K562 (cell line): ENCODE results near the gene KCTD3. TPM values are rescaled to one million over a fixed set of nuclear protein-coding genes. Genes with fewer than 3 reads are reported as not detected.

ENCODE experiments used
- ATAC-seq: fragments of 200-7000 bp; cut with Tn5 transposase; 3 replicates; pipeline ENCODE4 v1.9.1; 2020; ENCODE audit warnings: moderate library complexity
- BruUV-seq: library from RNA; stranded (reverse); fragments of 400-500 nt; replicated peaks from 2 replicates; lab custom pipeline; 2021; lab: Mats Ljungman, UMichigan
- CTCF ChIA-PET: fragments of 300-600 bp; formaldehyde crosslinking; extraction: SDS; loops from one replicate; lab custom pipeline; 2021; ENCODE audit warnings: low intra/inter-chr PET ratio; lab: Yijun Ruan, JAX
- POLR2A ChIA-PET: fragments of 300-600, 350-650 bp; sonication (Branson Sonifier 250); formaldehyde crosslinking; extraction: SDS; loops from one replicate; lab custom pipeline; 2021; ENCODE audit warnings: antibody characterized with exemption, inconsistent platforms; lab: Yijun Ruan, JAX
- DNase-seq, 4 experiments: peaks; one replicate each; pipeline versions ENCODE4 v3.0.0 to v3.0.0-alpha.2; 2011 to 2018; ENCODE audit warnings: low spot score in 3 of 4, mixed read lengths in 3 of 4; ENCODE audit errors: extremely low read depth in 1 of 4
- FAIRE-seq: peaks from 2 replicates; lab custom pipeline; 2011; peaks lifted over from hg19 to GRCh38; lab: Jason Lieb, UNC
- H2AFZ ChIP-seq: 2 replicates; pipeline ENCODE4 v1.6.0; 2011; ENCODE audit warnings: low read depth, low read length, control low read depth, inconsistent platforms
- H3K27ac ChIP-seq: fragments of 200-600 bp; 3 replicates; pipeline ENCODE4 v1.8.0; 2011; ENCODE audit warnings: low read depth, mild to moderate bottlenecking, control low read depth, inconsistent platforms, low read length, moderate library complexity, mixed read lengths; ENCODE audit errors: extremely low read depth
- H3K27me3 ChIP-seq, 2 experiments: fragments of 300-600 bp in 1 of 2; 2 replicates in 1 of 2; 3 replicates in 1 of 2; pipeline versions ENCODE4 v1.6.0 to v1.8.0; 2011; ENCODE audit warnings: inconsistent platforms in 2 of 2, low read length in 2 of 2, mild to moderate bottlenecking in 1 of 2, mixed read lengths in 1 of 2, moderate library complexity in 1 of 2; ENCODE audit not compliant: control insufficient read depth in 2 of 2, insufficient read depth in 2 of 2
- H3K36me3 ChIP-seq: fragments of 300-600 bp; 3 replicates; pipeline ENCODE4 v1.8.0; 2011; ENCODE audit warnings: mild to moderate bottlenecking, low read length, inconsistent platforms; ENCODE audit not compliant: control insufficient read depth, insufficient read depth
- H3K4me1 ChIP-seq, 2 experiments: fragments of 200-600 bp in 1 of 2; replicated peaks in 1 of 2; 2 replicates in 1 of 2; 3 replicates in 1 of 2; pipeline versions ENCODE4 v1.5.1 to v1.8.0; 2011; ENCODE audit warnings: inconsistent platforms in 2 of 2, low read length in 2 of 2, mild to moderate bottlenecking in 1 of 2, mixed read lengths in 1 of 2, moderate library complexity in 1 of 2; ENCODE audit not compliant: control insufficient read depth in 2 of 2, insufficient read depth in 2 of 2
- H3K4me2 ChIP-seq: 2 replicates; pipeline ENCODE4 v1.6.1; 2011; ENCODE audit warnings: low read length, control low read depth, inconsistent platforms, mixed read lengths; ENCODE audit not compliant: insufficient read depth
- H3K4me3 ChIP-seq: fragments of 200-600 bp; sonication (generic), shearing (Covaris generic); 2 replicates; pipeline ENCODE4 v1.5.1; 2016; ENCODE audit warnings: control low read depth, inconsistent platforms
- H3K79me2 ChIP-seq: fragments of 200-600 bp; 3 replicates; pipeline ENCODE4 v1.8.0; 2011; ENCODE audit warnings: low read length, inconsistent platforms; ENCODE audit not compliant: control insufficient read depth, insufficient read depth
- H3K9ac ChIP-seq, 2 experiments: 2 replicates each; pipeline versions ENCODE4 v1.6.0 to v1.6.1; 2011; ENCODE audit warnings: low read depth in 2 of 2, low read length in 2 of 2, control low read depth in 1 of 2, inconsistent platforms in 1 of 2, mild to moderate bottlenecking in 1 of 2, mixed read lengths in 1 of 2; ENCODE audit not compliant: insufficient read depth in 1 of 2
- H3K9me1 ChIP-seq: one replicate; pipeline ENCODE4 v1.6.0; 2011; ENCODE audit warnings: inconsistent platforms, mild to moderate bottlenecking, low read length, moderate library complexity; ENCODE audit not compliant: control insufficient read depth, insufficient read depth
- H3K9me3 ChIP-seq: replicated peaks from 2 replicates; pipeline ENCODE4 v1.5.1; 2011; ENCODE audit warnings: low read depth, low read length, inconsistent platforms; ENCODE audit not compliant: control insufficient read depth, insufficient read depth
- H4K20me1 ChIP-seq: replicated peaks from 2 replicates; pipeline ENCODE4 v1.6.1; 2011; ENCODE audit warnings: low read length, inconsistent platforms, mixed read lengths; ENCODE audit not compliant: control insufficient read depth, insufficient read depth
- SAP30 ChIP-seq: fragments of 200-600 bp; sonication (generic); IDR thresholded peaks from 2 replicates; pipeline ENCODE4 v1.6.1; 2012; ENCODE audit warnings: borderline replicate concordance, low read depth, mild to moderate bottlenecking, moderate library complexity, low read length, control low read depth, inconsistent platforms; ENCODE audit not compliant: insufficient read depth, poor library complexity, severe bottlenecking
- STAG1 ChIP-seq: sonication (generic); formaldehyde crosslinking; IDR thresholded peaks from 2 replicates; pipeline ENCODE4 v1.5.0; 2020; ENCODE audit warnings: missing genetic modification reagents, borderline replicate concordance
- ZNF507 ChIP-seq: conservative IDR thresholded peaks from 2 replicates; pipeline ENCODE4 v1.6.1; 2017; ENCODE audit warnings: missing genetic modification characterization, missing compliant biosample characterization
- ZNF77 ChIP-seq: fragments of 250-450 bp; sonication (Bioruptor Pico); IDR thresholded peaks from 2 replicates; pipeline ENCODE4 v1.5.0; 2020
- in situ Hi-C: fragments of 300-500 bp; cut with MboI; formaldehyde crosslinking; loops from 4 replicates; pipeline ENCODE4 v1.15.0; 2018; ENCODE audit warnings: inconsistent platforms, mixed read lengths
- intact Hi-C: fragments of 100-400 bp; cut with micrococcal nuclease; formaldehyde crosslinking; loops from 2 replicates; pipeline ENCODE4 v1.14.2; 2022
- polyA plus RNA-seq, 8 experiments: library from polyadenylated mRNA; depleted of rRNA in 4 of 8; stranded (reverse) in 5 of 8; unstranded in 3 of 8; fragments of >200 nt; fragmentation: Nextera tagmentation in 2 of 8; fragmentation: Illumina TruSeq in 1 of 8; extraction: Ambion mirVana in 2 of 8; extraction: Trizol in 1 of 8; gene quantifications; 2 replicates each; pipeline versions ENCODE4 v1.2.1 to v1.2.3, GENCODE V29; 2011 to 2014; ENCODE audit warnings: inconsistent platforms in 1 of 8, missing spikeins in 1 of 8
- total RNA-seq, 7 experiments: library from RNA; depleted of rRNA in 6 of 7; stranded (reverse); fragments of >200 nt in 6 of 7; fragmentation: Illumina TruSeq in 2 of 7; extraction: Trizol in 2 of 7; gene quantifications; 2 replicates each; pipeline versions ENCODE4 v1.2.1 to v1.2.3, GENCODE V29; 2011 to 2021; ENCODE audit warnings: low replicate concordance in 1 of 7
- TF ChIP-seq, protein P1 (sequence below), 2 experiments: fragments of 450-650 bp in 1 of 2; sonication (generic) in 1 of 2; formaldehyde crosslinking in 1 of 2; IDR thresholded peaks in 1 of 2; conservative IDR thresholded peaks in 1 of 2; 2 replicates each; pipeline versions ENCODE4 v1.6.1 to v1.8.1; 2016 to 2023; ENCODE audit warnings: mild to moderate bottlenecking in 2 of 2, moderate library complexity in 2 of 2, inconsistent platforms in 1 of 2, missing genetic modification reagents in 1 of 2
- TF ChIP-seq, protein P2 (sequence below), 2 experiments: fragments of 450-650 bp; IDR thresholded peaks; 2 replicates each; pipeline ENCODE4 v1.6.1; 2018; ENCODE audit warnings: mild to moderate bottlenecking in 2 of 2, low read depth in 1 of 2; ENCODE audit not compliant: partially characterized antibody in 2 of 2
- TF ChIP-seq, protein P3 (sequence below): sonication (generic); IDR thresholded peaks from 2 replicates; pipeline ENCODE4 v1.6.1; 2016
- TF ChIP-seq, protein P4 (sequence below), 2 experiments: IDR thresholded peaks in 1 of 2; conservative IDR thresholded peaks in 1 of 2; 2 replicates each; pipeline ENCODE4 v1.6.1; 2016; ENCODE audit warnings: low read depth in 2 of 2, mild to moderate bottlenecking in 1 of 2, missing compliant biosample characterization in 1 of 2, missing genetic modification characterization in 1 of 2, moderate library complexity in 1 of 2
- TF ChIP-seq, protein P5 (sequence below): fragments of 250-450 bp; sonication (Bioruptor Pico); IDR thresholded peaks from 2 replicates; pipeline ENCODE4 v1.8.0; 2022; ENCODE audit warnings: inconsistent platforms, mild to moderate bottlenecking, moderate library complexity, borderline replicate concordance

KCTD3 gene
- total and polyA plus RNA-seq, 9 of the 15 experiments (the other 6 are each of a cell fraction or from before 2014, with no cell fraction given), result 12.8 to 77.1 (median 44.3) TPM

DNA sequence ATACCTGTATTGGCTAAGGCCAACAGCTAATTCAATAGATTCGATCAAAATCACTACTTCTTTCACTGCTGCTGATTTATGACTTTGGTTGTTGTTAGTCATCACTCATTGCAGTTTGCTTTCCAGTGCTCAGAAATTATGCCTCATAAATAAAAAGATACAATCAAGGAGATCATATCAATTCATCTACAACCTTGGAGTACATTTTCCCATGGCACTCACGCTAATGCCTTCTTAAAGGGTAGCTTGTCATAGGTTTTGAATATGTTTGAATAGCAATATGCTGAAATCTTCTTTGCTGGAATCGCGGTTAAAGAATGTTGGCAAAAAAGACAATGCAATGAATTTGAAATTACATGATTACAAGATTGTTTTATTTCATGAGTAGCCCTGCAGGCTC, 89.9 kb downstream of the KCTD3 start (continued):
- TF ChIP-seq, protein P1, sequence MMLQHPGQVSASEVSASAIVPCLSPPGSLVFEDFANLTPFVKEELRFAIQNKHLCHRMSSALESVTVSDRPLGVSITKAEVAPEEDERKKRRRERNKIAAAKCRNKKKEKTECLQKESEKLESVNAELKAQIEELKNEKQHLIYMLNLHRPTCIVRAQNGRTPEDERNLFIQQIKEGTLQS (IDR thresholded peaks at IDR 0.05), result no peak
- TF ChIP-seq, protein P1 (CRISPR knock-in tag; conservative IDR thresholded peaks at IDR 0.05), result no peak
- no peak for TF ChIP-seq SAP30
- no peak for TF ChIP-seq ZNF507 (tag)
- TF ChIP-seq, protein P2, sequence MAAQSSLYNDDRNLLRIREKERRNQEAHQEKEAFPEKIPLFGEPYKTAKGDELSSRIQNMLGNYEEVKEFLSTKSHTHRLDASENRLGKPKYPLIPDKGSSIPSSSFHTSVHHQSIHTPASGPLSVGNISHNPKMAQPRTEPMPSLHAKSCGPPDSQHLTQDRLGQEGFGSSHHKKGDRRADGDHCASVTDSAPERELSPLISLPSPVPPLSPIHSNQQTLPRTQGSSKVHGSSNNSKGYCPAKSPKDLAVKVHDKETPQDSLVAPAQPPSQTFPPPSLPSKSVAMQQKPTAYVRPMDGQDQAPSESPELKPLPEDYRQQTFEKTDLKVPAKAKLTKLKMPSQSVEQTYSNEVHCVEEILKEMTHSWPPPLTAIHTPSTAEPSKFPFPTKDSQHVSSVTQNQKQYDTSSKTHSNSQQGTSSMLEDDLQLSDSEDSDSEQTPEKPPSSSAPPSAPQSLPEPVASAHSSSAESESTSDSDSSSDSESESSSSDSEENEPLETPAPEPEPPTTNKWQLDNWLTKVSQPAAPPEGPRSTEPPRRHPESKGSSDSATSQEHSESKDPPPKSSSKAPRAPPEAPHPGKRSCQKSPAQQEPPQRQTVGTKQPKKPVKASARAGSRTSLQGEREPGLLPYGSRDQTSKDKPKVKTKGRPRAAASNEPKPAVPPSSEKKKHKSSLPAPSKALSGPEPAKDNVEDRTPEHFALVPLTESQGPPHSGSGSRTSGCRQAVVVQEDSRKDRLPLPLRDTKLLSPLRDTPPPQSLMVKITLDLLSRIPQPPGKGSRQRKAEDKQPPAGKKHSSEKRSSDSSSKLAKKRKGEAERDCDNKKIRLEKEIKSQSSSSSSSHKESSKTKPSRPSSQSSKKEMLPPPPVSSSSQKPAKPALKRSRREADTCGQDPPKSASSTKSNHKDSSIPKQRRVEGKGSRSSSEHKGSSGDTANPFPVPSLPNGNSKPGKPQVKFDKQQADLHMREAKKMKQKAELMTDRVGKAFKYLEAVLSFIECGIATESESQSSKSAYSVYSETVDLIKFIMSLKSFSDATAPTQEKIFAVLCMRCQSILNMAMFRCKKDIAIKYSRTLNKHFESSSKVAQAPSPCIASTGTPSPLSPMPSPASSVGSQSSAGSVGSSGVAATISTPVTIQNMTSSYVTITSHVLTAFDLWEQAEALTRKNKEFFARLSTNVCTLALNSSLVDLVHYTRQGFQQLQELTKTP (IDR thresholded peaks at IDR 0.05; ENCODE audit: low read depth in 1 of 2, partially characterized antibody in 2 of 2), result no peak

DNA sequence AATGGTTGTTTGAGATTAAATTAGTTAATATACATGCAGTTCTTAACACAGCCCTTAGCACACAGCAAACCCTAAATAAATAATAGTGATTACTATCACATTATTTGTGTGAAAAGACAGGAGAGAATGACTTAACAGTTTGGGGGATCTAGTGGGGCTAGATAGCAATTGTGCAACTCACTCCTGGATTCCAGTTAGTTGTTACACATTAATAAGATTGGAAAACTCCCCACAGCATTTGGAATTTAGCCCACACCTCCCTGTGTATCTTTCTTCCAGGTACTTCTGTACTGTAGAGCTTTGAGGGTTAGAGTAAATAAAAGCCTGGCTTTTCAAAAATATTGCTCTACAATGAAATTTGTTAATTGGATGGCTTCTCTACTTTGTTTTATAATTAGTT, 93.2 kb downstream of the KCTD3 start:
- Histone ChIP-seq H3K4me1 (no peaks in the 10 kb centered on the region), H3K4me3 (no peak overlapping the region), H3K4me2 (no peak overlapping the region), H3K79me2 (no peaks in the 10 kb centered on the region), H2AFZ (no peak overlapping the region), H3K27me3 (no peaks in the 10 kb centered on the region), H4K20me1 (no peaks in the 10 kb centered on the region), H3K9ac (no peak overlapping the region), H3K36me3 (no peaks in the 10 kb centered on the region), H3K9me3 (no peaks in the 10 kb centered on the region), H3K27ac (no peak overlapping the region), H3K9me1 (no peaks in the 10 kb centered on the region)
- DNase-seq (no peak), FAIRE-seq (no peak), ATAC-seq (no peak)
- CTCF ChIA-PET, result no interaction called here
- no TSS peak for BruUV-seq
- POLR2A ChIA-PET, result no interaction called here
- in situ Hi-C loops (no loop called here), intact Hi-C loops (loop anchor here (10.0 kb wide), 1 partner anchor 55 kb away; no protein-coding TSS in a partner anchor)
- TF ChIP-seq, protein P3, sequence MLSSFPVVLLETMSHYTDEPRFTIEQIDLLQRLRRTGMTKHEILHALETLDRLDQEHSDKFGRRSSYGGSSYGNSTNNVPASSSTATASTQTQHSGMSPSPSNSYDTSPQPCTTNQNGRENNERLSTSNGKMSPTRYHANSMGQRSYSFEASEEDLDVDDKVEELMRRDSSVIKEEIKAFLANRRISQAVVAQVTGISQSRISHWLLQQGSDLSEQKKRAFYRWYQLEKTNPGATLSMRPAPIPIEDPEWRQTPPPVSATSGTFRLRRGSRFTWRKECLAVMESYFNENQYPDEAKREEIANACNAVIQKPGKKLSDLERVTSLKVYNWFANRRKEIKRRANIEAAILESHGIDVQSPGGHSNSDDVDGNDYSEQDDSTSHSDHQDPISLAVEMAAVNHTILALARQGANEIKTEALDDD, result no peak
- TF ChIP-seq STAG1 (CRISPR knock-in tag), result no peak
- TF ChIP-seq, protein P4, sequence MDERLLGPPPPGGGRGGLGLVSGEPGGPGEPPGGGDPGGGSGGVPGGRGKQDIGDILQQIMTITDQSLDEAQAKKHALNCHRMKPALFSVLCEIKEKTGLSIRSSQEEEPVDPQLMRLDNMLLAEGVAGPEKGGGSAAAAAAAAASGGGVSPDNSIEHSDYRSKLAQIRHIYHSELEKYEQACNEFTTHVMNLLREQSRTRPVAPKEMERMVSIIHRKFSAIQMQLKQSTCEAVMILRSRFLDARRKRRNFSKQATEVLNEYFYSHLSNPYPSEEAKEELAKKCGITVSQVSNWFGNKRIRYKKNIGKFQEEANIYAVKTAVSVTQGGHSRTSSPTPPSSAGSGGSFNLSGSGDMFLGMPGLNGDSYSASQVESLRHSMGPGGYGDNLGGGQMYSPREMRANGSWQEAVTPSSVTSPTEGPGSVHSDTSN (CRISPR knock-in tag; IDR thresholded peaks at IDR 0.05; ENCODE audit: low read depth), result no peak
- TF ChIP-seq, protein P4 (tag; conservative IDR thresholded peaks at IDR 0.05; ENCODE audit: low read depth), result no peak
- TF ChIP-seq ZNF77 (CRISPR knock-in tag), result no peak
- TF ChIP-seq, protein P5, sequence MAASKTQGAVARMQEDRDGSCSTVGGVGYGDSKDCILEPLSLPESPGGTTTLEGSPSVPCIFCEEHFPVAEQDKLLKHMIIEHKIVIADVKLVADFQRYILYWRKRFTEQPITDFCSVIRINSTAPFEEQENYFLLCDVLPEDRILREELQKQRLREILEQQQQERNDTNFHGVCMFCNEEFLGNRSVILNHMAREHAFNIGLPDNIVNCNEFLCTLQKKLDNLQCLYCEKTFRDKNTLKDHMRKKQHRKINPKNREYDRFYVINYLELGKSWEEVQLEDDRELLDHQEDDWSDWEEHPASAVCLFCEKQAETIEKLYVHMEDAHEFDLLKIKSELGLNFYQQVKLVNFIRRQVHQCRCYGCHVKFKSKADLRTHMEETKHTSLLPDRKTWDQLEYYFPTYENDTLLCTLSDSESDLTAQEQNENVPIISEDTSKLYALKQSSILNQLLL (CRISPR knock-in tag), result no peak
